Measurements from ENCODE around the gene LRP11.

DNA sequence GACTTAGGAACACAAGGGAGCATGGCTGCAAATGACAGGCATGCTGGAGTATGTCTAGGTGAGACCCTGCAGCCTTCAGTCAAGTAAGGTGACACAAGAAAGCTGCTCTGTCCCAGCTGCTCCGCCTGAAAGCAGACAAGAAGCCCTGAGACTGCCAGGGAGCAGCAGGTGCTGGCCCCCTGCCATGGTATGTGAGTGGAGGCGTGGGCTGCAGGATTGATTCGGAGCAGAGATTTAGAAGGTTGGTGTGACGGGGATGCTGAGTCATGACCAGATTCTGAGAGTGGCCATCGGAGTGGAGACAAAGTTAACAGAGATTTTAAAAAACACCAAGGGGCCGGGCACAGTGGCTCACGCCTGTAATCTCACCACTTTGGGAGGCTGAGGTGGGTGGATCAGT, 17.8 kb downstream of the LRP11 start:
- TF ChIP-seq FOXP2 (optimal IDR thresholded peaks at IDR 0.05; ENCODE audit: borderline replicate concordance, extremely low read depth, extremely low read length, insufficient read depth) (no peak), POLR2AphosphoS5 (IDR thresholded peaks at IDR 0.05; ENCODE audit: low read depth, low read length) (no peak)
- TF ChIP-seq, protein P1, sequence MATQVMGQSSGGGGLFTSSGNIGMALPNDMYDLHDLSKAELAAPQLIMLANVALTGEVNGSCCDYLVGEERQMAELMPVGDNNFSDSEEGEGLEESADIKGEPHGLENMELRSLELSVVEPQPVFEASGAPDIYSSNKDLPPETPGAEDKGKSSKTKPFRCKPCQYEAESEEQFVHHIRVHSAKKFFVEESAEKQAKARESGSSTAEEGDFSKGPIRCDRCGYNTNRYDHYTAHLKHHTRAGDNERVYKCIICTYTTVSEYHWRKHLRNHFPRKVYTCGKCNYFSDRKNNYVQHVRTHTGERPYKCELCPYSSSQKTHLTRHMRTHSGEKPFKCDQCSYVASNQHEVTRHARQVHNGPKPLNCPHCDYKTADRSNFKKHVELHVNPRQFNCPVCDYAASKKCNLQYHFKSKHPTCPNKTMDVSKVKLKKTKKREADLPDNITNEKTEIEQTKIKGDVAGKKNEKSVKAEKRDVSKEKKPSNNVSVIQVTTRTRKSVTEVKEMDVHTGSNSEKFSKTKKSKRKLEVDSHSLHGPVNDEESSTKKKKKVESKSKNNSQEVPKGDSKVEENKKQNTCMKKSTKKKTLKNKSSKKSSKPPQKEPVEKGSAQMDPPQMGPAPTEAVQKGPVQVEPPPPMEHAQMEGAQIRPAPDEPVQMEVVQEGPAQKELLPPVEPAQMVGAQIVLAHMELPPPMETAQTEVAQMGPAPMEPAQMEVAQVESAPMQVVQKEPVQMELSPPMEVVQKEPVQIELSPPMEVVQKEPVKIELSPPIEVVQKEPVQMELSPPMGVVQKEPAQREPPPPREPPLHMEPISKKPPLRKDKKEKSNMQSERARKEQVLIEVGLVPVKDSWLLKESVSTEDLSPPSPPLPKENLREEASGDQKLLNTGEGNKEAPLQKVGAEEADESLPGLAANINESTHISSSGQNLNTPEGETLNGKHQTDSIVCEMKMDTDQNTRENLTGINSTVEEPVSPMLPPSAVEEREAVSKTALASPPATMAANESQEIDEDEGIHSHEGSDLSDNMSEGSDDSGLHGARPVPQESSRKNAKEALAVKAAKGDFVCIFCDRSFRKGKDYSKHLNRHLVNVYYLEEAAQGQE (IDR thresholded peaks at IDR 0.05; ENCODE audit: insufficient read depth in 1 of 2, low read depth in 2 of 2, low read length in 2 of 2) = no peak

All from PFSK-1 (cell line).